Stimulated activated CD4-positive, alpha-beta T cell treated with anti-CD3 and anti-CD28 coated beads, Interleukin-12 subunit alpha, Interleukin-12 subunit beta, amount 100 ng/mL, for 4 hours (primary cell): ENCODE data around the gene NEDD1.

Experiments
- DNase-seq: peaks from one replicate; pipeline ENCODE4 v3.0.0-alpha.2; 2020

The NEDD1 gene, protein sequence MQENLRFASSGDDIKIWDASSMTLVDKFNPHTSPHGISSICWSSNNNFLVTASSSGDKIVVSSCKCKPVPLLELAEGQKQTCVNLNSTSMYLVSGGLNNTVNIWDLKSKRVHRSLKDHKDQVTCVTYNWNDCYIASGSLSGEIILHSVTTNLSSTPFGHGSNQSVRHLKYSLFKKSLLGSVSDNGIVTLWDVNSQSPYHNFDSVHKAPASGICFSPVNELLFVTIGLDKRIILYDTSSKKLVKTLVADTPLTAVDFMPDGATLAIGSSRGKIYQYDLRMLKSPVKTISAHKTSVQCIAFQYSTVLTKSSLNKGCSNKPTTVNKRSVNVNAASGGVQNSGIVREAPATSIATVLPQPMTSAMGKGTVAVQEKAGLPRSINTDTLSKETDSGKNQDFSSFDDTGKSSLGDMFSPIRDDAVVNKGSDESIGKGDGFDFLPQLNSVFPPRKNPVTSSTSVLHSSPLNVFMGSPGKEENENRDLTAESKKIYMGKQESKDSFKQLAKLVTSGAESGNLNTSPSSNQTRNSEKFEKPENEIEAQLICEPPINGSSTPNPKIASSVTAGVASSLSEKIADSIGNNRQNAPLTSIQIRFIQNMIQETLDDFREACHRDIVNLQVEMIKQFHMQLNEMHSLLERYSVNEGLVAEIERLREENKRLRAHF

DNA sequence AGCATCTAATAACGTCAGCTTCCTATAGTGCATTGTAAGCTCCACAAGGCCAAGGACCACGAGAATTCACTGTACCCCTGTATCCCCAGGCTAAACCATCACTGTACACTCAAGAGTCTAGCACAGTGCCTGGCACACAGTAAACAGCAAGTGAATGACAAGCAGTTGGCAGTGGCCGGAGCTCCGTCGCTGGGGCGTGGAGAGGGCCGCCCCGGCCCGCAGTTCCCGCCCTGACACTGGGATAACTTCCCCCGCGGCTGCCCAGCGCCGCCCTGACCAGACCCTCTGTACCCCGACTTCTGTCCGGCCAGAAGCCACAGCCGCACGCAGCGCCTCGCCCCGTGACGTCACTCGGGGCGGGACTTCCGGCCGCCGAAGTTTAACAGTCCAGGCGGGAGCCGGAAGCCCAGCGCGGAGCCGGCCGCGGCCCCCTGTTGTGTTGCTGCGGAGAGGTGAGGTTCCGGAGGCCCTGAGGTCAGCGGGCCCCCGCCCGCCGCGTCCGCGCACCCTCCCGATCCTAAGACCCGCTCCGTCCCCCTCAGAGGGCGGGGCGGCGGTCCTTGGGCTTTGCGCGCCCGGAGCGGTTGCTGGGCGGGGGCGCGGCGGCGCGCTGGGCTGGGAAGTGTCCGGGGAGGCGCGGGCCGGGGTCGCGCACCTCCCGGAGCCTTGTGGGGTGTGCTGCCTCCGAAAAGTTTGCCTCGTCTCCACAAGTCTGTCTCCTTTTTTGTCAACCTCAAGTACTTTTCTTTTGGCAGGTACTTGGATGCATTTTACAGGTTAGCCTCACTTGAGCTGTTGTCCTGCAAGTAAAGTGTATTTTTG, at the start of gene NEDD1:
Gene NEDD1 (plus strand): TSS at position 409 of the 822 bp plus-strand sequence. CDS start 2,503 bp downstream, outside the sequence.
- DNase-seq, result peak; percentile 83

DNA sequence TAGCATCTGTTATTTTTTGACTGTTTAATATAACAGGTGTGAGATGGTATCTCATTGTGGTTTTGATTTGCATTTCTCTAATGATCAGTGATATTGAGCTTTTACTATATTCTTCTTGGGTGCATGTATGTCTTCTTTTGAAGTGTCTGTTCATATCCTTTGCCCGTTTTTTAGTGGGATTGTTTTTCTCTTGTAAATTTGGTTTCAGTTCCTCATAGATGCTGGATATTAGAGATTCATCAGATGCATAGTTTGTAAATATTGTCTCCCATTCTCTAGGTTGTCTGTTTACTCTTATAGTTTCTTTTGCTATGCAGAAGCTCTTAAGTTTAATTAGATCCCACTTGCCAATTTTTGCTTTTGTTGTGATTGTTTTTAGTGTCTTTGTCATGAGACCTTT, 48.9 kb upstream of the NEDD1 start:
- DNase-seq, result no peak

DNA sequence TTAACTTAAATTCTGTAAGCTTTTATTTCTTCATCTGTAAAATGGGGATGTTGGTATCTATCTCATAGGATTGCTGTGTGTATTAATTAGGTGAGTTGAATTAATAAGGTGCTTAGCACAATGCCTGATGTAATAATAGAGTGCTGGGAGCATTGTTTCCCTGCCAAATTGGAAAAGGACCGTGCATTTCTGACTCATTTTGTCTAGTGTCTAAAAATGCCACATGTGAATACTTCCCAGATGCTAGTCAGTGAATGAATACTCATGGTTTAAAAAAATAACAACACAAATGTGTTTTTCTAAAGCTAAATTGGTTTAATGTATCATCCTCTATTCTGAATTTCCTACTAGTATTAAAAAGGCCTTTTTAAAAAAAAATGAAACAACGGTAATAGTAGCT, 45.4 kb upstream of the NEDD1 start:
- DNase-seq, result no peak

DNA sequence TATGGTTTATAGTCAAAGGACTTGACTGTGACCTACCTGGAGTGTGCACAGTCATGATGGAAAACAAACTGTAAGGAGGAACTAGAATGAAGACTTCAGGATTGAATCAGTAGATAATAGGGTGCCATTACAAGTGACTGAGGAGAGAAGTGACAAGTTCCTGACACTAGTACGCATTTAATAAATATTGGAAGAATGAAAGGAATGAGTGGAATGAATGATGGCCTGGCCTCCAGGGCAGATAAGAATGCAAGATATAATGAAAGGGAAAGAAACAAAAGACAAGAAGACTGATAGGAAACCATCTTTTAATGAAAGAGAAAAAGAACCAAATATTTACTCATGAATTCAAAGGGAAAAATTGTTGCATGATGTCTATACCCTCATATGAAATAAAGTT, 44.7 kb upstream of the NEDD1 start:
- DNase-seq, result no peak

DNA sequence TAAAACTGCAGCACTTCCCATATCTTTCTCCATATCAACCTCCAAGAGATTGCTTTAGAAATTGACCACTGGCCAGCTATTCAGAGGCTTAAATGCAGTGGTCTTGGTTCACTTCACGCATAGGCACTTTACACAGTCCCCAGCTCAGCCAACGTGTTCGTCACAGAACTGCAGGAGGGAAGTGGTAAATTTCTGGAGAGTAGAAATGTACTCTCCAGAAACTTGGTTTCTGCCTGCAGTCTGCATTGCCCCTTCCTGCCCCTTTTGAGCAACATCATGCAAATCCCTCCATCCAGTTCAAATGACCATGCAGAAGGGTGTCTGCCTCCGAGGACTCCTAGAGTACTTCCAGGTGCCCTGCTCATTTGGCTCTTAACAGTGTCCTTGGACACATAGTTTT, 42.7 kb upstream of the NEDD1 start:
- DNase-seq, result no peak

DNA sequence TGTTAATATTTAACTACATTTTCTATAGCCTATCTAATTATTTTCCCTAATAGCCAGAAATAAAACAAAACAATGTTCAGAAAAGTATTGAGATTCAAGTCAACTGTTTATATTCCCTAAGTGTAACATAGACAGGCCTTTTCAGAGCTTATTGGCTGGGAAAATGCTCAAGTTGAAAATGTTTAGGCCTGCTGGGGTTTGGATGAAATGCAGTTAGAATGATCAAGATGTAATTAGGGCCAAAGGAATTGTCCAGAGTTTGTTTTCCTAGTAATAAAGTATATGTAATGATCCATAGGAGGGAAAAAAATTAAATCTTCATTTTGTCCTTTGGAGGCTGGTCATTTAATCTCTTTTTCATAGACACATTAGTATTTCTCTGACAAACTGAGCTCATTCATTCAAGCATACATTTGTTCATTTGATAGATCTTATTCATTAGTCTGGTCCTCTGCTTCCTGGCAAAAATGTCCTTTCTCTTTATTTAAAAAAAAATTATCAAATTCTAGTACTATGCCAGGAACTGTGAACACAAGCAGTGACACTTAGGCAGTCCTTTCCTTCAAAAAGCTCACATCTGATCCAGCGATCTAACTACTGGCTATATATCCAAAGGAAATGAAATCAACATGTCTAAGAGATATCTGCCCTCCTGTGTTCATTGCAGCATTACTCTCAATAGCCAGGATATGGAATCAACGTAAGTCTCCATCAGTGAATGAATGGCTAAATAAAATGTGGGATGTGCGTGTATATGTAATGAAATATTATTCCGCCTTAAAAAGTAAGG, 40.1 kb upstream of the NEDD1 start:
- no peak for DNase-seq

DNA sequence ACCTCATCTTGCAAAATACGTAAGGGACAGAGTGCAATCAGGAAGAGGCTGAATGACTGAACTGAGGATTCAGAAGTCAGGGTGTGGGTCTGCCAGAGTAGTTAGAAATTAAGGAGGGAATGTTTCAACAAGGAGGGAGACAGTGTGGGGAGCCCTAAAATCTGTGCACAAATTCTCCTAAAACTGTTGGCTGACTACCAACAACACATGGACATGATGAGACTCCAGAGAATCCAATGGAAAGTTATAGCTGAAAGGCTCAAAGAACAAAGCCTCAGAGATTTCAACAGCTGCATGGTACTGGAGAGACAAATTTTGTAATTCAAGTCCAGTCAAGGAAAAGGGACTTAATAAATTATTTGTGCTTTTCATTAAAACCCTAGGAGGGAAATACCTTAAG, 36.1 kb upstream of the NEDD1 start:
- no peak for DNase-seq

DNA sequence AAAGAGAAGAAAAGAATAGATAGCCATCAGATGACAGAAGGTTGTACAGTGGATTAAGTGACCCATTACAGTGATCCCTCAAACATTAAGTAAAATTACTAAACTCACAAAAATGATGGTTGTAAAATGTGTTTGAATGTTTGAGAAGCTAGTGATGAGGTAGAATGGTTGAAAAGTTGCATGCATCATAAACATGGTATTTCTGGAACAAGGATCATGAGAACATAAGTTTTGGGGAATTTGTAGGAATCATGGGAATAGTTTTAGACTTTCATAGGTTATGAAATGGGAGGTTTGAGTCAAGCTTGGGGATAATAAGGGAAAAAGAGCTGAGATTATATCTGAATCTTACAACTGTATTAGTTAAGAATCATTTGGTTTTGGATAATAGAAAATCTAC, 34.1 kb upstream of the NEDD1 start:
- no peak for DNase-seq

DNA sequence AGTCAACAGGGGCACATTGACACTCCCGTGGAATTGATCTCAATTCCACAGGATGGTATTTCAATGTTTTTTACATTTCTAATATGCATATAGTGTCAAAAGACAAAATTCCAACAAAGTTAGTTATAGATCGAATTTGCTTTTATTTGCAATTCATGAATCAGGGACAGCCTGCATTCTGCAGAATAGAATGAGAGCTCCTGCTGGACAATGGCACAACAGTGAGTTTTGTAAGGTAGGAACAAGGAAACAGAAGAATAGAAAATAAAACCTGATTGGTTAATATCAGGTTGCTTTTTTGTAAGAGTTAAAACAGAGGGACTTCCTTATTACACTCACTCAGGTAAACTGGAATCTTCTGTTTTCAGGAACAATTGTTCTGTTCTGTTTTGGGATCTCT, 32.8 kb upstream of the NEDD1 start:
- no peak for DNase-seq

DNA sequence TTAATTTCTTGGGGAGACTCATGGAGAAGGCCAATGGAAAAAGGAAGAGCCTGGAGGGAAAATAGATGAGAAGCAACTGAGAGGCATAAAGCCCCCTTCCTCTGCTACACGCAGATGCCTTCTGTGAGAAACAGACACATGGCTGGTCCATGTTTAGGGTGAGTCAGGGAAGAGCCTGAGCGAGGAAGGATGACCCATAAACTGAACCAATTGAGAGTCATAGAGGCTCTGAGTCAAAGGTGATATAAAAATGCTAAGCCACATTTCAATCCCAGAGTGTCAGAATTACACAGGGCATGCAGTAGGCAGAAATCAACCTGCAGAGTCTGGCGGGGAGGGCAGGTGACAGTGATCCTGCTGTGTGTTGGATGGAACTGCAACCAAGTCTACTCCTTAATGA, 30.1 kb upstream of the NEDD1 start:
- no peak for DNase-seq

DNA sequence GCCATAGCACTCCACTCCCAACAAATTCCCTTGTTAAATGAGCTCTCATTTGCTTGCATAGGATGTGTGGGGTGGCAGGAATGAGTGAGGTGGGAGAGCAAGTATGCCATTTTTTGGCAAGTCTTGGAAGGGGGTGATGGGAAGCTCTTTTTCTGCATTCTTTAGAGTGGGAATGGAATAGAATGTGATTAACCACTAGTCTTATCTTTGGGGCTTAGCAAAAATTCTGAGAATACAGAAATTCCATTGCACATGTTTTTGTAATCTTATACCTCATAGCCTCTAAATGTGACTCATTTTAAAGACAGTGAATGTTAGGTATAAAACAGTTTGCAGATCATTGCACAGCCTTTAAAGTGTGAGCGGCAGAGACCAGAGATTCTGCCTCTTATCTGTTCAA, 28.4 kb upstream of the NEDD1 start:
- no peak for DNase-seq

DNA sequence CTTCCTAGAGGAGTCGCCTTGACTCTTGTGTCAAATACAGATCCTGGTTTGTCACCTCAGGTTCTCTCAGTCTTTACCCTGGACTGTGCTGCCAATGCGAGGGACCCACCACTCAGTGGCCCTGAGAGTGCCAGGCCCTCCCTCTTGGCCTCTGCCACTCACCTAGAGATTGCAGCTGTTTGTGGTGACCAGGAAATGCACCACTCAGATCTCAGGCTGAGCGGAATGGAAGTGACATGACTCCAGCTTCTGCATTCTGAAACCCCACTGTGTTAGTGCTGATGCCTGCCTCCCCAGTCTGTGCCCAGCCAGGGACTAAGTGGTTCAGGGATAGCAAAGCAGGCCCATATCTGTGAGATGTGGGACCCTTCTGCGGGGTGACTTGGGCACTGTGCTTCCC, 27.8 kb upstream of the NEDD1 start:
- DNase-seq, result no peak

DNA sequence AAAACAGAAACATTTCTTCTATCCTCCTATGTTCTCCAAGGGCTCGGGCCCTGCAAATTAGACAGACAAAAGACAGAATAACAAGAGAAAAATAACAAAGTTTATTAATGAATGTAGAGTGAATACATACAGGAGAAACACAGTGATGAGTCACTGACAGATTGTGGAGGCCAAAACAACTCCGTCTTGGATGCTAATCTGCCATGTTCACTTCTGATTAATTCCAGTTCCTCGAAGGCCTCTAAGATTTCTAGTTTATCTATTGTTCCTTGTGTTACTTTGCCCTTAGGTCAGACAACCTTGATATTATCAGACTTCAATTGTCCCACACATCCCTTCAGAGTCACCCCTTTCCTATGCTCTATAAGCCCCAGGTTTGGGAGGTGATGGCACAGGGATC, 26.8 kb upstream of the NEDD1 start:
- DNase-seq, result no peak

DNA sequence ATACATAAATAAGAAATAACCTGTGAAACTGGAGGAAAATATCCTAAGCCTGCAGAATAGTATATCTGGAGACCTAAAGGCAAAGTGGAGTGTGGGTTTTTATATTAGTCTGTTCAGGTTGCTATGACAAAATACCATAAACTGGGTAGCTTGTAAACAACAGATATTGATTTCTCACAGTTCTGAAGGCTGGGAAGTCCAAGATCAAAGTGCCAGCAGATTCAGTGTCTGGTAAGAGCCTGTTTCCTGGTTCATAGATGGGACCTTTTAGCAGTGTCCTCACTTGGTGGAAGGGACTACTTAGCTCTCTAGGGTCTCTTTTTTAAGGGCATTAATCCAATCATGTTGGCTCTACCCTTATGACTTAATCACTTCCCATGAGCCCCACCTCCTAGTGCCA, 25.4 kb upstream of the NEDD1 start:
- DNase-seq, result no peak

DNA sequence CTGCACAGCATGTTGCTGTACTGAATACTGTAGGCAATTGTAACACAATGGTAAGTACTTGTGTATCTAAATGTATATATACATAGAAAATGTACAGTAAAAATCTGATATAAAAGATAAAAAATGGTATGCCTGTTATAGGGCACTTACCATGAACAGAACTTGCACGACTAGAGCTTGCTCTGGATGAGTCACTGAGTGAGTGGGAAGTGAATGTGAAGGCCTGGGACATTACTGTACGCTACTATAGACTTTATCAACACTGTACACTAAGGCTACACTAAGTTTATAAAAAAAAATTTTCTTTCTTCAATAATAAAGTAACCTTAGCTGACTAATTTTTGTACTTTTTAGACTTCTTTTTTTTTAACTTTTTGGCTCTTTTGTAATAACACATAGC, 24.2 kb upstream of the NEDD1 start:
- DNase-seq, result no peak

DNA sequence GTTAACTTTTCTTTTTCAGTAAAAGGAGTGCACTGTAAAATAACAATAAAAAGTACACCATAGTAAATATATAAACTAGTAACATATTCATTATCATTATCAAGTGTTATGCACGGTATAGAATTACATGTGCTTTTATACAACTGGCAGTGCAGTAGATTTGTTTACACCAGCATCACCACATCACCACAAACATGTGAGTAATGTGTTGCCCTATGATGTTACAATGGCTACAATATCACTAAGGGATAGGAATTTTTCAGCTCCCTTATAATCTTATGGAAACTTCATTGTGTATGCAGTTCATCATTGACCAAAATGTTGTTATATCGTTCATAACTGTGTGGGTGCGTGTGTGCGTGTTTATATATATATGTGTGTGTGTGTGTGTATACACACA, 23.5 kb upstream of the NEDD1 start:
- DNase-seq, result no peak

DNA sequence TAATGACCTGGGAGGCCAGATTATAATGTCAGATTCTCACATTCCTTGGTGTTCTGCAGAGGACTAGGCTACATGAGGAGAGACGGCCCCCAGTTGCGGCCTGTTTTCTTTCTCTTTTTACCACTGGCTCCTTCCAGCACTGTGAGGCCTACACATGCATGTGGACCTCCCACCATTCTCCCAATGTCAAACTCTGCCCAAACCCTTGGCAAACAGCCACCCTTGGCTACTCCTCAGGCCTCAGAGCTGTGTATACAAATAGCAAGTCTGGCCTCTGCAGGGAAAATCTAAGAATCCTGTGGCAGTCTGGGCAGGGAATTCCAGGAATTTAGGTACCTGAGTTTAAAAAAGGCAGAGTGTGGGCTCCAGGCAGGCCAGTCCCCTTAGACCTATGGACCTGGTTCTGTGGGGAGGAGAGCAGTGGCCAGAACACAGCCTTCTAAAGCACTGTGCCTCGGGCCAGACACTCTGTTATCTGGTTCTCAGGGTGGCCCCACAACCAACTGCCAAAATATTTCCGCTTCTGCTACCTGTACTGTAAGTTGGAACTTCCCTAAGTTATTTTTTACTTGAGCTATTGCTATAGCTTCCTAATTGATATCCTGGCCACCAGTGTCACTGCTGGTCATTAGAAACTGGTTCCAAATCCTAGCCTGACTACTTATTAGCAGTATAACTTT, 19.9 kb upstream of the NEDD1 start:
- no peak for DNase-seq

DNA sequence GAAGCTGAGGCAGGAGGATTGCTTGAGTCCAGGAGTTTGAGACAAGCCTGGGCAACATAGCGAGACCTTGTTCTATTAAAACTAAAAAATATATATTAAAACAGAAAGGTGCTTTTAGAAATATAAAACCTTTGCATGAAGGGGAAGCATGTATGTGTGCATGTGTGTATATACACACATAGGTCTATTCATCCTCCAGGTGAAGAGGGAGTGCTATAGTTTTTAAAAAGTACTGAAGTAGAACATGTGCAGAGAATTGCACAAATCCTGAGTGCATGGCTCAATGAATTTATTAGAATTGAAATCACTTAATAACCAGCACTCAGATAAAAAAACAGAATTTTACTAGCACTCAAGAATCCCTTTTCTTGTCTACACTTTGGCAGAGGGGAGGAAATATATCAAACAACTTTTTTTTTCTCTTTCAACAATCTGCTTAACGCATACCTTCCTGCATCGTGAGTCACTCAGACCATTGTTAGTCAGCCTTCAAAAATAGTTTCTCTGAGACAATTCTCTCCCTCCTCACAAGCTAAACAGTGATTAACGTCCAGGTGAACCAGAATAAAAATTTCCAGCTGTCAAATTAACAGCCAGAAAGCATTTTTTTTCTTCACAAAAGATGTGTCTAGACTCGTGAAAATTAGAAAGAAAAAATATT, 17.7 kb upstream of the NEDD1 start:
- no peak for DNase-seq

DNA sequence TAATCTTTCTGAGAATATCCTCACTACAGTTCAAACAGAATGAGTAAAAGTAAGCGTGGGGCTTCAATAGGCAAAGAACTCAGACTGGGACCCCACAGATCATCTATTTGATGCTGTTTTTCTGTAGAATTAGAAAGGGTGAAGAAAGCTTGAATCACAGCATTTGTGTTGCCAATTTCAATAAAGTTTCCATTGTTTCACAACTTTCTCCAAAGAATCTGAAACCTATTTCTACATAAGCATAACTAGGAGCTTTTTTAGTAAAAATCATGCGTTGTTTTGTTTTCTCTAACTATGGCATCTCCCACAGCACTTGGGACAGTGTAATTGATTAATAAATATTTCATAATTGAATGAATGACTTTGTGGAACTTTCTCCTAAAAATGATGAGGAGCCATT, 16.7 kb upstream of the NEDD1 start:
- no peak for DNase-seq

DNA sequence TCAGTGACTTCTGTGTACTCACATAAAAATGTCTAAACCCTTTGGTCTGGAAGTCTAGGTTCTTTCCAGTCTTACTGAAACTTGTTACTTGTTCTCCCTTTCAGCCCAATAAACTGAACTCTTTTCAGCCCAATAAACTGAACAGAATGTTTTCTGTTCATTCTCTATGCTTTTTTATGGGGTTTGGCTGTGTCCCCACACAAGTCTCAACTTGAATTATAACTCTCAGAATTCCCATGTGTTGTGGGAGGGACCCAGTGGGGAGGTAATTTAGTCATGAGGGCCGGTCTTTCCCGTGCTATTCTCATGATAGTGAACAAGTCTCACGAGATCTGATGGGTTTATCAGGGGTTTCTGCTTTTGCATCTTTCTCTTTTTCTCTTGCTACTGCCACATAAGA, 15.0 kb upstream of the NEDD1 start:
- DNase-seq, result no peak

DNA sequence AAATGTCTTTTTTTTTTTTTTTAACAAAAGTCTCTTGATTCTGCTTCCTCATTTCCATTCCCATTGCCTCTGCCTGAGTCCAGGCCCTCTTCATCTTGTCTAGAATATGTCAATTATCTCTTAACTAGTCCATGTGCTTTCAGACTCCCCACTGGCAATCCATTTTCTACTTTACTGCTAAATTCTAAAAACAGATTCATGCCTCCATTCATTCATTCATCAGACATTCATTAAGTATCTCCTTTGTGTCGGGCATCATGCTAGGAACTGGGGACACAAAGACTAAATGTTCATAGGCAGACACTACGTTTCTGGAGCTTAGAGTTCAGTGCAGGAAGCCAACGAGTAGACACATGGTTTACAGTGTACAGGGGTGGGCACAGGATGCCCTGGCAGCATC, 9.6 kb upstream of the NEDD1 start:
- no peak for DNase-seq

DNA sequence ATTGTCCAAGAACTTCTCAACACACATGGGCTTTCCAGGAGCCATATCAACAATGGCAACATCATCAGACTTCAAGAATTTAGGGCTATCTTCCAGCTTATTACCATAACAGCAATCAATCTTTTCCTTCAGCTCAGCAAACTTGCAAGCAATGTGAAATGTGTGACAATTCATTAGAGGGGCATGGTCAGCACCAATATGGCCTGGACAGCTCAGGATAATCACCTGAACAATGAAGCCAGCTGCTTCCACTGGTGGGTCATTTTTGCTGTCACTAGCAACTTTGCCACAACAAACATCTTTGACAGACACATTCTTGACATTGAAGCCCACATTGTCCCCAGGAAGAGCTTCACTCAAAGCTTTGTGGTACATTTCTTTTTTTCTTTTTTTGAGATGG, 5.9 kb upstream of the NEDD1 start:
- no peak for DNase-seq
